Body of pancreas (tissue), 4 donors: ENCODE measurements around the gene AJUBA. TPM values are rescaled to one million over a fixed set of nuclear protein-coding genes. Genes with fewer than 3 reads are reported as not detected.
A peak's percentile ranks its signal among the peaks of the same experiment; 100 is the strongest.

Experiments
- ATAC-seq: fragments of 150-250 bp; one replicate; pipeline ENCODE4 v1.9.1; 2016
- DNase-seq, 4 donors: peaks; one replicate each; pipeline ENCODE4 v3.0.0-alpha.2; 2019
- H3K27ac ChIP-seq, 4 donors: fragments of 200-600 bp; sonication (generic); 1 replicate in 3 of 4; 2 replicates in 1 of 4; pipeline versions ENCODE4 v1.5.1 to v1.6.1; 2016 to 2019; ENCODE audit warnings: mild to moderate bottlenecking in 1 of 4, mixed read lengths in 1 of 4, moderate library complexity in 1 of 4
- H3K27me3 ChIP-seq, 2 donors: fragments of 200-600 bp; sonication (generic); one replicate each; pipeline ENCODE4 v1.6.0; 2016; ENCODE audit warnings: mild to moderate bottlenecking in 1 of 2
- H3K36me3 ChIP-seq, 2 donors: fragments of 200-600 bp; sonication (generic); replicated peaks in 1 of 2; 2 replicates each; pipeline ENCODE4 v1.5.1; 2016; ENCODE audit warnings: low read depth in 2 of 2; ENCODE audit not compliant: insufficient read depth in 1 of 2
- H3K4me1 ChIP-seq: fragments of 200-600 bp; sonication (generic); one replicate; pipeline ENCODE4 v1.6.0; 2016
- H3K4me3 ChIP-seq, 2 donors: fragments of 200-600 bp; sonication (generic); 1 replicate in 1 of 2; 2 replicates in 1 of 2; pipeline ENCODE4 v1.5.1; 2016 to 2019
- H3K9me3 ChIP-seq, 3 donors: fragments of 200-600 bp; sonication (generic); 1 replicate in 2 of 3; 2 replicates in 1 of 3; pipeline ENCODE4 v1.5.1; 2016
- POLR2A ChIP-seq, 3 donors: fragments of 450-650 bp; IDR thresholded peaks; one replicate each; pipeline ENCODE4 v1.6.1; 2016; ENCODE audit warnings: antibody characterized with exemption in 3 of 3, mild to moderate bottlenecking in 2 of 3
- WGBS, 2 donors: methylation state at CpG; one replicate each; pipeline ENCODE4 v1.1.5; 2017; 5-methylcytosine and 5-hydroxymethylcytosine counted together
- intact Hi-C: fragments of 100-400 bp; cut with DNase I; formaldehyde crosslinking; loops from one replicate; pipeline ENCODE4 v1.15.1; 2023
- total RNA-seq, 2 donors: library from RNA; depleted of rRNA; stranded (reverse); fragments of >200 nt; gene quantifications; one replicate each; pipeline ENCODE4 v1.1.0, GENCODE V29; 2016
- TF ChIP-seq, protein P1 (sequence below), 7 experiments: fragments of 450-650 bp in 4 of 7; fragments of 200-600 bp in 3 of 7; sonication (generic) in 3 of 7; IDR thresholded peaks; one replicate each; pipeline ENCODE4 v1.5.1; 2016 to 2019; ENCODE audit warnings: antibody characterized with exemption in 7 of 7

AJUBA gene
- total RNA-seq, 2 donors from 2014 or later: 15.8 to 19.5 TPM

GRCh38 chr14:22978487-22978837 is 3.9 kb downstream of the AJUBA start:
- TF ChIP-seq, protein P1, sequence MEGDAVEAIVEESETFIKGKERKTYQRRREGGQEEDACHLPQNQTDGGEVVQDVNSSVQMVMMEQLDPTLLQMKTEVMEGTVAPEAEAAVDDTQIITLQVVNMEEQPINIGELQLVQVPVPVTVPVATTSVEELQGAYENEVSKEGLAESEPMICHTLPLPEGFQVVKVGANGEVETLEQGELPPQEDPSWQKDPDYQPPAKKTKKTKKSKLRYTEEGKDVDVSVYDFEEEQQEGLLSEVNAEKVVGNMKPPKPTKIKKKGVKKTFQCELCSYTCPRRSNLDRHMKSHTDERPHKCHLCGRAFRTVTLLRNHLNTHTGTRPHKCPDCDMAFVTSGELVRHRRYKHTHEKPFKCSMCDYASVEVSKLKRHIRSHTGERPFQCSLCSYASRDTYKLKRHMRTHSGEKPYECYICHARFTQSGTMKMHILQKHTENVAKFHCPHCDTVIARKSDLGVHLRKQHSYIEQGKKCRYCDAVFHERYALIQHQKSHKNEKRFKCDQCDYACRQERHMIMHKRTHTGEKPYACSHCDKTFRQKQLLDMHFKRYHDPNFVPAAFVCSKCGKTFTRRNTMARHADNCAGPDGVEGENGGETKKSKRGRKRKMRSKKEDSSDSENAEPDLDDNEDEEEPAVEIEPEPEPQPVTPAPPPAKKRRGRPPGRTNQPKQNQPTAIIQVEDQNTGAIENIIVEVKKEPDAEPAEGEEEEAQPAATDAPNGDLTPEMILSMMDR (IDR thresholded peaks at IDR 0.05): no peak
- no peak for TF ChIP-seq POLR2A (IDR thresholded peaks at IDR 0.05)
- ATAC-seq: no peak
- Histone ChIP-seq H3K27ac (peak overlapping the region; percentile 66 to 91 (median 87)), H3K4me3 (no peak overlapping the region), H3K27me3 (no peaks in the 10 kb centered on the region), H3K36me3 (no peaks in the 10 kb centered on the region), H3K9me3 (no peaks in the 10 kb centered on the region), H3K4me1 (peaks cover 76% of the 10 kb centered on the region)
- DNase-seq: no peak
- WGBS, 2 donors: 42 to 62% methylated on average over 3 of the region's 3 CpGs
- intact Hi-C loops: no loop called here

- intact Hi-C loops: no loop called here
- peaks cover 70% of the 10 kb centered on the region for H3K4me1 ChIP-seq
- TF ChIP-seq, protein P1 (IDR thresholded peaks at IDR 0.05): no peak
- no peak for TF ChIP-seq POLR2A (IDR thresholded peaks at IDR 0.05)
- H3K4me3 ChIP-seq: no peak overlapping the region
- no peaks in the 10 kb centered on the region for H3K36me3 ChIP-seq
- H3K9me3 ChIP-seq: no peaks in the 10 kb centered on the region
- DNase-seq (peak; percentile 86 to 90 (median 89)), ATAC-seq (peak; percentile 80)
- WGBS, 2 donors: 20 to 26% methylated on average over 7 to 8 of the region's 8 CpGs
- H3K27ac ChIP-seq: peak overlapping the region; percentile 66 to 91 (median 87)
- H3K27me3 ChIP-seq: no peaks in the 10 kb centered on the region
Observed at GRCh38 chr14:22977684-22978486, 4.5 kb downstream of the AJUBA start.

GRCh38 chr14:22977434-22977683 is 5.0 kb downstream of the AJUBA start:
- DNase-seq (no peak), ATAC-seq (peak; percentile 7)
- Histone ChIP-seq H3K27me3 (no peaks in the 10 kb centered on the region), H3K9me3 (no peaks in the 10 kb centered on the region), H3K4me1 (peaks cover 70% of the 10 kb centered on the region), H3K27ac (peak overlapping the region; percentile 66 to 91 (median 87)), H3K36me3 (no peaks in the 10 kb centered on the region), H3K4me3 (no peak overlapping the region)
- intact Hi-C loops: no loop called here
- no peak for TF ChIP-seq POLR2A (IDR thresholded peaks at IDR 0.05)
- TF ChIP-seq, protein P1 (IDR thresholded peaks at IDR 0.05): no peak

- intact Hi-C loops: no loop called here
- peaks cover 65% of the 10 kb centered on the region for H3K4me1 ChIP-seq
- 14 to 15% methylated on average over 6 of the region's 6 CpGs for WGBS, 2 donors
- TF ChIP-seq, protein P1 (IDR thresholded peaks at IDR 0.05): no peak
- no peak for TF ChIP-seq POLR2A (IDR thresholded peaks at IDR 0.05)
- peak; percentile 30 for ATAC-seq
- no peaks in the 10 kb centered on the region for H3K36me3 ChIP-seq
- H3K9me3 ChIP-seq: no peaks in the 10 kb centered on the region
- no peaks in the 10 kb centered on the region for H3K27me3 ChIP-seq
- DNase-seq: peak; percentile 37 to 58 (median 54)
- peak overlapping the region; percentile 66 to 91 (median 87) for H3K27ac ChIP-seq
- H3K4me3 ChIP-seq: no peak overlapping the region
Observed at GRCh38 chr14:22976620-22977433, 5.5 kb downstream of the AJUBA start.
